Stimulated activated naive CD4-positive, alpha-beta T cell (primary cell): Measurements from ENCODE around the gene ZNF222.

ENCODE experiments used
- DNase-seq, 6 experiments: peaks; one replicate each; lab custom pipeline; 2025; lab: John Stamatoyannopoulos, UW

Gene ZNF222

GRCh38 chr19:44025217-44025936, at the start of gene ZNF222:
Gene ZNF222, plus strand, starts transcription at chr19:44025379. Its CDS starts 58 bp downstream, at chr19:44025437.
- peak; percentile 36 to 72 (median 67) for DNase-seq

- DNase-seq = no peak
These were observed 48.4 kb upstream of the ZNF222 start for GRCh38 chr19:43976732-43977131.

DNA sequence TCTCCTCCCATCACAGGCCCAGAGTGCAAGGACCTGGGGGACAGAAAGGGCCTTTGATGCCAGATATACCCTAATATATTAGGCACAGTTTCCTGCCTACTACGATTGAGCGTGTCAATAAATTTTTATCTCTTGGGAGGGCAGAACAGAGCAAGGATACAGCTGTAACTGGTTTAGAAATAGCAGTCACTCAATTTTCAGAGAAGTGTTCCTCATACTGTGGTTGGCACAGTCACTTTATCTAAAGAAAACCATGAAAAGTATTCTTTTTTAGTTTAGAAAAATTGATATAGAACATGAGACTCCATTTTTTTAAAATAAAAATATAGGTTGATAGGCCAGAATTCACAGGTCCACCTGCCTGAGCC, 41.7 kb upstream of the ZNF222 start:
- peak in 1 of 6 experiments; percentile 15 for DNase-seq

- DNase-seq = peak; percentile 41 to 74 (median 56)
These were observed 41.1 kb upstream of the ZNF222 start, which contains the start of gene ZNF155 for GRCh38 chr19:43983912-43984686. Gene ZNF155, plus strand, starts transcription at chr19:43984188. Its CDS starts 4,356 bp downstream, at chr19:43988544.

DNA sequence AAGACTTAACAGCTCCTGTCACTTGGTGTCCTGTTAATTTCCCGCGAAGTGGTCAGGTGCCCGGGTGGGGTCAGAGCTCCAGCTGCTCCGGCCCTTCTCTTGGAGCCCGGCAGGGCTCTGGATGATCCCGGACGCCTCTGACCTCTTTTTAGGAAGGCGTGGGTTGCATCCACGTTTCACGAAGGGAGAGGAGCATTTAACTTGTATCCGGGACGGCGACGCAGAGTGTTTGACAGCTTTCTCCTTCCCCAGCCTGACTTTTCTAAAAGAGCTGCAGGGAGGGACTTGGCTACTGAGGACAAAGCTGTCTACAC, 40.5 kb upstream of the ZNF222 start:
- DNase-seq = peak in 1 of 6 experiments; percentile 10

DNA sequence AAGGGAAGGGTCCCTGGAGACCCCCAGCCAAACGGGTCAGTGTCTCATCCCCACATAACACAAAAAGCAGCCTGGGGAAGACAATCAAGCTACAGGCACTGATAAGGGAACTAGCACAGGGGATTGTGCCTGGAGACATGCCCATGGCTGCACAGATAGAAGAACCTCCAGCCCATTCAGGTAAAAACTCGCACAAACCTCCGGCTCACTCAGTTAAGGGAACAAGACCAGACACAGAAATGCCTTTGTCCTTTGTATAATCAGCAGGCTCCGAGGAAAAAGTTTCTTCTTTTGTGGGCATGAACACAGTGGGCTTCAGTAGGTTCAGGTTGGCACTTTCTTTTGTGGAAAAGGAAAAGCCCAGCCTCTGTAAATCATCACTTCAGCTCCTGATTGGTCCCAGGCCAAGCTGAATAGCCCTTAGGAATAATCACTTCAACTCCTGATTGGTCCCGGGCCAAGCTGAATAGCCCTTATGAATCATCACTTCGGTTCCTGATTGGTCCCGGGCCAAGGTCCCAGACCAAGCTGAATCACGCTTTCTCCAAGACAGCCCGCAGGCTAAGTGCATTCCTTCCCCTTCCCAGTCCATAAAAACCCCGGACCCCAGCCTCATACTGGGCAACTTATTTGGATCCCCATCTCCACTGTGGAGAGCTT, 27.4 kb upstream of the ZNF222 start:
- DNase-seq = no peak

GRCh38 chr19:44002212-44002565, 23.0 kb upstream of the ZNF222 start:
- no peak for DNase-seq

DNA sequence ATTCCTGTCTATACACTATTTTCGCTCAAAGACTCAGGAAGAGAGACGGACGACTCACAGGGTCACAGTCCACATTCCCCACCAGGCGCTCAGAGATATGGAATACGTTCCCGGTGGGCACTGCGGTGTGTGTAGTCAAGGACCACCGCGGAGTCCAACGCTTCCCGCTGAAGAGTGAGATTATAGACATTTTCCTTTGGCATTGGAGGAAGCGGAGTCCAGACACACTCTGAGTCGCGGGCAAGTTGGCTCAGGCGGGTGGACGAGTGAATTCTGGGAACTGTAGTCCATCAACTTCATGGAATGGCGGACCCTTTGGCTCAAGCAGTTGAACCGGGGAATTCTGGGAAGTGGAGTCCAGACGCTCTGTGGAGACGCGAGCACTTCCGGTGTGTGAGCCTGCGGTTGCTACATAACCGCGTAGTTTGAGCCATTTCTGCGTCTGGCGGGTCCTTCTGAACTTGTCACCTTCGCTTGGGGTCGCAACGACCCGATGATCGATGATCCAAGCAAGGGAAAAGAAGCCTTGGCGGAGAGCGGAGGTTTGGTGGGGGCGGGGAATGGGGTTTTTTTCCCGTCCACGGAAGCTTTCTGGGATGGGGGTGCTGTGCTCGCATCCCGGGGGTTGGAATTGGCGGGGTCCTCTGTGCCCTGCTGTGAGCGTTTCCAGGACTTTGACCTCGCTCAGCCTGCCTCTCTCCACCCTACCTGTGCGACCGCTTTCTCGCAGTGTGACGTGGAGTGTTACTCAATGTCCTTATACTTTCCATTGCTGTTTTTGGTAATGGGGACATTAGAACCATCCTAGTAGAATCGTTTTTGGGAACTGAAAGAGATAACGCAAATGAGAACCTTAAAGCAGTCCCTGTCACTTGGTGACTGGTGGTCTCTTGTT, 22.4 kb upstream of the ZNF222 start, which contains the start of gene ZNF230:
Gene ZNF230, plus strand, starts transcription at position 392 of the 895 bp plus-strand sequence. CDS start 4,122 bp downstream, outside the sequence.
- peak; percentile 51 to 81 (median 74) for DNase-seq

DNA sequence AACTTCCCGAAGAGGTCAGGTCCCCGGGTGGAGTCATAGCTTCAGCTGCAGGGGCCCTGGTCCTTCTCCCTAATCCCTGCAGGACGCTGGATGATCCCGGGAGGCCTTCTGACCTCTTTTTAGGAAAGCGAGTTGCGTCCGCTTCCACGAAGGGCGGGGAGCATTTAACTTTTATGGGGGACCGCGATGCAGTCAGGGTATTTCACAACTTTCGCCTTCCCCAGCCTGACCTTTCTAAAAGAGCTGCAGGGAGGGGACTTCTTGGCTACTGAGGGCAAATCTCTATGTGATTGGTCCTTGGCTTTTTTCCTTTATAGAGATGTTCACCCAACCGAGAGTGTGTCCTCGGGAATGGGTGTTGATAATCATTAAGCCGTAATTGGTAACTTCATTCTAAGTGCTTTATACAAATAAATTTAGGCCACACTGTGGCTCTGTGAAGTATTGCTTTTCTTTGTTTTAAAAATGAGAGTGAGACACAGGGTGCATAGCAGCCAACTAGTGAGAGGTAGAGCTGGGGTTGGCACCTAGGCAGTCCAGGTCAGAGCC, 21.6 kb upstream of the ZNF222 start:
- DNase-seq = peak in 2 of 6 experiments; percentile 7 to 18

- DNase-seq = no peak
These were observed 19.2 kb upstream of the ZNF222 start for GRCh38 chr19:44005973-44006372.

- no peak for DNase-seq
These were observed 17.7 kb upstream of the ZNF222 start for GRCh38 chr19:44007473-44007872.

DNA sequence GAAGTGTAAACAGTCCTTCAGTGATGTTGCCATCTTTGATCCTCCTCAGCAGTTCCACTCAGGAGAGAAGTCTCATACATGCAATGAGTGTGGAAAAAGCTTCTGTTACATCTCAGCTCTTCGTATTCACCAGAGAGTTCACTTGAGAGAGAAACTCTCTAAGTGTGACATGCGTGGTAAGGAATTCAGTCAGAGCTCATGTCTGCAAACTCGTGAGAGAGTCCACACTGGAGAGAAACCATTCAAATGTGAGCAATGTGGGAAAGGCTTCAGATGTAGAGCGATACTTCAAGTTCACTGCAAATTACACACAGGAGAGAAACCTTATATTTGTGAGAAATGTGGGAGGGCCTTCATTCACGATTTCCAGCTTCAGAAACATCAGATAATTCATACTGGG, 14.7 kb upstream of the ZNF222 start:
- peak in 1 of 6 experiments; percentile 3 for DNase-seq

- no peak for DNase-seq
These were observed 5.7 kb upstream of the ZNF222 start for GRCh38 chr19:44019498-44019897.

- no peak for DNase-seq
These were observed 4.0 kb upstream of the ZNF222 start for GRCh38 chr19:44021221-44021620.

GRCh38 chr19:44024900-44025216, 321 bp upstream of the ZNF222 start:
- no peak for DNase-seq

- DNase-seq = no peak
These were observed 1.4 kb downstream of the ZNF222 start for GRCh38 chr19:44026622-44027021.

GRCh38 chr19:44032001-44032610, 6.9 kb downstream of the ZNF222 start:
- DNase-seq = no peak

DNA sequence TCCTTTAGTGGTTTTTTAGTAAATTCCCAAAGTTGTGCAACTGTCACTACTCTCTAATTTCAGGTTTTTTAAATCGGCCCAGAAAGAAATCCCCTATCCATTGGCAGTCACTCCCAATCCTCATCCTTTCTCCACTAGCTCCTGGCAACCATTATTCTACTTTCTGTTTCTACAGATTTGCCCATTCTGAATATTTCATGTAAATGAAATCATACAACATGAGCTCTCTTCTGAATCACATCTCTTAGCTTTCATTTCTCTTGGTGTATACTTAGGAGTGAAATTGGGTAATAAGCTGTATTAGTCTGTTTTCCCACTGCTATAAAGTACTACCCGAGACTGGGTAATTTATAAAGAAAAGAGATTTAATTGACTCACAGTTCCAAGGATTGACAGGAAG, 17.0 kb downstream of the ZNF222 start:
- DNase-seq = no peak

- peak in 3 of 6 experiments; percentile 1 to 4 (median 2) for DNase-seq
These were observed 25.8 kb downstream of the ZNF222 start for GRCh38 chr19:44050740-44051649.
